Measurements from ENCODE around the gene TECR. TPM values are rescaled to one million over a fixed set of nuclear protein-coding genes. Genes with fewer than 3 reads are reported as not detected.

TECR gene
- total RNA-seq, 1 experiment from 2014 or later: 232 TPM

DNA sequence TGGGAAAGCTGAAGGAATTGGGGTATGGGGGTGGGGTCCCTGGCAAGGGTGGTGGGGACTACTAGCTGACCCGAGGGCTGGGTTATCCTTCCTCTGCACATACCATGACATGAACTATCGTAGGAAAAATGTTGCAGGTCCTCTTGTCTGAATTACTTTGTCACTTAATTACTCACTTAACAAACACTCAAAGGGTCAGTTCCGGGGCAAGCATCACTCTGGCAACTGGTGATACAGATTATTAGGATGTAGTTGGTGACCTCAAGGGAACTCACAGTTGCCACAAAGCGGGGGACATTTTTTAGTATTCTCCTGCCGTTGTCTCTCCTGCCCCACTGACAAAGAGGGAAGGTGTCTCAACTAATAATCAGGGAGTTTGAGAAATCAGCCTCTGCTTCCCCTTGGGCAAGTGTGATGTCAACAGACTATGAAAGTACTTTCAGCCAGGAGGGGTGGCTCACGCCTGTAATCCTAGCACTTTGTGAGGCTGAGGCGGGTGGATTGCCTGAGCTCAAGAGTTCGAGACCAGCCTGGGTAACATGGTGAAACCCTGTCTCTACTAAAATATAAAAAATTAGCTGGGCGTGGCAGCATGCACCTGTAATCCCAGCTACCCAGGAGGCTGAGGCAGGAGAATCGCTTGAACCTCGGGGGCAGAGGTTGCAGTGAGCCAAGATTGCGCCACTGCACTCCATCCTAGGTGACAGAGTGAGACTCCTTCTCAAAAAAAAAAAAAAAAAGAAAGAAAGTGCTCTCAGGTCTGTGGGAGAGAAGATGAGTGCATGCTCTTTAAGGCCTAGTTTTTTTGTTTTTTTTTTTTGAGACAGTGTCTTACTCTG, 21.5 kb upstream of the TECR start:
- H3K4me1 ChIP-seq (ENCODE audit: control insufficient read depth in 1 of 2, insufficient read depth in 2 of 2, low read length in 2 of 2): peaks cover 81 to 87% of the 10 kb centered on the region in 2 experiments
- ChIA-PET POLR2A (interaction anchor here (3.3 to 8.7 kb wide), 2 partner anchors 11 kb away, joined by 15 to 112 read pairs; partner anchors contain the start of genes DNAJB1 and GIPC1), CTCF (interaction anchor here (1.3 kb wide), 1 partner anchor 16 kb away, joined by 3 read pairs; no protein-coding TSS in a partner anchor), RAD21 (ENCODE audit: low non-redundant PET in 1 of 2, low total read pairs in 2 of 2, uncharacterized antibody in 2 of 2, unreplicated experiment in 2 of 2) (no interaction called here)
- ATAC-seq: peak; percentile 19; the same call in 1 of the 2 replicates
- DNase-seq (ENCODE audit: low read depth, low spot score): no peak
- BruUV-seq (replicated peaks): no TSS peak
- intact Hi-C loops (cut with micrococcal nuclease): no loop called here
- no peaks in the 10 kb centered on the region for H3K9me3 ChIP-seq (ENCODE audit: control insufficient read depth in 1 of 2, insufficient read depth in 1 of 2, low read depth in 1 of 2, low read length in 2 of 2)
- peak overlapping the region; percentile 76 for H3K4me2 ChIP-seq (ENCODE audit: low read length)
- no peaks in the 10 kb centered on the region for H3K36me3 ChIP-seq (ENCODE audit: control insufficient read depth in 1 of 2, insufficient read depth in 2 of 2, low read length in 2 of 2)
- peak overlapping the region; percentile 71 for H3K9ac ChIP-seq (ENCODE audit: low read length)
- no peaks in the 10 kb centered on the region for H3K27me3 ChIP-seq (ENCODE audit: insufficient read depth, low read length)
- H3K27ac ChIP-seq (ENCODE audit: low read depth, low read length): peak overlapping the region; percentile 100
- H3K4me3 ChIP-seq (replicated peaks in 1 of 2; ENCODE audit: low read depth in 1 of 2, low read length in 2 of 2): peak overlapping the region in 1 of 2 experiments; percentile 51; a peak in 2 of 4 replicates
- H4K20me1 ChIP-seq (ENCODE audit: insufficient read depth): no peaks in the 10 kb centered on the region
- no peak overlapping the region for H2AFZ ChIP-seq (ENCODE audit: low read depth, low read length, poor library complexity, severe bottlenecking)
- no peaks in the 10 kb centered on the region for H3K79me2 ChIP-seq (ENCODE audit: insufficient read depth, low read length)
- H3K9me2 ChIP-seq (ENCODE audit: insufficient read depth): no peaks in the 10 kb centered on the region
- TF ChIP-seq, protein P1, sequence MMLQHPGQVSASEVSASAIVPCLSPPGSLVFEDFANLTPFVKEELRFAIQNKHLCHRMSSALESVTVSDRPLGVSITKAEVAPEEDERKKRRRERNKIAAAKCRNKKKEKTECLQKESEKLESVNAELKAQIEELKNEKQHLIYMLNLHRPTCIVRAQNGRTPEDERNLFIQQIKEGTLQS (IDR thresholded peaks at IDR 0.05): no peak
- TF ChIP-seq CBX3 (IDR thresholded peaks at IDR 0.05; ENCODE audit: low read depth): no peak
- TF ChIP-seq SIN3A (IDR thresholded peaks at IDR 0.05; ENCODE audit: low read depth): no peak
- no peak for TF ChIP-seq CEBPB (IDR thresholded peaks at IDR 0.05; ENCODE audit: low read depth)
- TF ChIP-seq, protein P2, sequence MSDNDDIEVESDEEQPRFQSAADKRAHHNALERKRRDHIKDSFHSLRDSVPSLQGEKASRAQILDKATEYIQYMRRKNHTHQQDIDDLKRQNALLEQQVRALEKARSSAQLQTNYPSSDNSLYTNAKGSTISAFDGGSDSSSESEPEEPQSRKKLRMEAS (IDR thresholded peaks at IDR 0.05): no peak
- no peak for TF ChIP-seq EZH2phosphoT487 (IDR thresholded peaks at IDR 0.05; ENCODE audit: borderline replicate concordance)
- TF ChIP-seq, protein P3, sequence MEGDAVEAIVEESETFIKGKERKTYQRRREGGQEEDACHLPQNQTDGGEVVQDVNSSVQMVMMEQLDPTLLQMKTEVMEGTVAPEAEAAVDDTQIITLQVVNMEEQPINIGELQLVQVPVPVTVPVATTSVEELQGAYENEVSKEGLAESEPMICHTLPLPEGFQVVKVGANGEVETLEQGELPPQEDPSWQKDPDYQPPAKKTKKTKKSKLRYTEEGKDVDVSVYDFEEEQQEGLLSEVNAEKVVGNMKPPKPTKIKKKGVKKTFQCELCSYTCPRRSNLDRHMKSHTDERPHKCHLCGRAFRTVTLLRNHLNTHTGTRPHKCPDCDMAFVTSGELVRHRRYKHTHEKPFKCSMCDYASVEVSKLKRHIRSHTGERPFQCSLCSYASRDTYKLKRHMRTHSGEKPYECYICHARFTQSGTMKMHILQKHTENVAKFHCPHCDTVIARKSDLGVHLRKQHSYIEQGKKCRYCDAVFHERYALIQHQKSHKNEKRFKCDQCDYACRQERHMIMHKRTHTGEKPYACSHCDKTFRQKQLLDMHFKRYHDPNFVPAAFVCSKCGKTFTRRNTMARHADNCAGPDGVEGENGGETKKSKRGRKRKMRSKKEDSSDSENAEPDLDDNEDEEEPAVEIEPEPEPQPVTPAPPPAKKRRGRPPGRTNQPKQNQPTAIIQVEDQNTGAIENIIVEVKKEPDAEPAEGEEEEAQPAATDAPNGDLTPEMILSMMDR (IDR thresholded peaks at IDR 0.05 in 2 of 3, conservative IDR thresholded peaks at IDR 0.05 in 1 of 3; ENCODE audit: borderline replicate concordance in 1 of 3, insufficient read depth in 1 of 3, low read depth in 2 of 3, low read length in 2 of 3): no peak
- TF ChIP-seq, protein P4, sequence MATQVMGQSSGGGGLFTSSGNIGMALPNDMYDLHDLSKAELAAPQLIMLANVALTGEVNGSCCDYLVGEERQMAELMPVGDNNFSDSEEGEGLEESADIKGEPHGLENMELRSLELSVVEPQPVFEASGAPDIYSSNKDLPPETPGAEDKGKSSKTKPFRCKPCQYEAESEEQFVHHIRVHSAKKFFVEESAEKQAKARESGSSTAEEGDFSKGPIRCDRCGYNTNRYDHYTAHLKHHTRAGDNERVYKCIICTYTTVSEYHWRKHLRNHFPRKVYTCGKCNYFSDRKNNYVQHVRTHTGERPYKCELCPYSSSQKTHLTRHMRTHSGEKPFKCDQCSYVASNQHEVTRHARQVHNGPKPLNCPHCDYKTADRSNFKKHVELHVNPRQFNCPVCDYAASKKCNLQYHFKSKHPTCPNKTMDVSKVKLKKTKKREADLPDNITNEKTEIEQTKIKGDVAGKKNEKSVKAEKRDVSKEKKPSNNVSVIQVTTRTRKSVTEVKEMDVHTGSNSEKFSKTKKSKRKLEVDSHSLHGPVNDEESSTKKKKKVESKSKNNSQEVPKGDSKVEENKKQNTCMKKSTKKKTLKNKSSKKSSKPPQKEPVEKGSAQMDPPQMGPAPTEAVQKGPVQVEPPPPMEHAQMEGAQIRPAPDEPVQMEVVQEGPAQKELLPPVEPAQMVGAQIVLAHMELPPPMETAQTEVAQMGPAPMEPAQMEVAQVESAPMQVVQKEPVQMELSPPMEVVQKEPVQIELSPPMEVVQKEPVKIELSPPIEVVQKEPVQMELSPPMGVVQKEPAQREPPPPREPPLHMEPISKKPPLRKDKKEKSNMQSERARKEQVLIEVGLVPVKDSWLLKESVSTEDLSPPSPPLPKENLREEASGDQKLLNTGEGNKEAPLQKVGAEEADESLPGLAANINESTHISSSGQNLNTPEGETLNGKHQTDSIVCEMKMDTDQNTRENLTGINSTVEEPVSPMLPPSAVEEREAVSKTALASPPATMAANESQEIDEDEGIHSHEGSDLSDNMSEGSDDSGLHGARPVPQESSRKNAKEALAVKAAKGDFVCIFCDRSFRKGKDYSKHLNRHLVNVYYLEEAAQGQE (IDR thresholded peaks at IDR 0.05; ENCODE audit: low read depth): no peak
- peak; percentile 30; the same call in 1 of the 2 replicates for TF ChIP-seq POLR2AphosphoS5 (IDR thresholded peaks at IDR 0.05; ENCODE audit: low read depth, low read length)
- no peak for TF ChIP-seq ZNF274 (IDR thresholded peaks at IDR 0.05; ENCODE audit: low read depth, low read length)
- TF ChIP-seq FOSL1 (IDR thresholded peaks at IDR 0.05; ENCODE audit: low read depth): peak; percentile 38; the same call in 1 of the 2 replicates
- peak; percentile 67 for TF ChIP-seq SP1 (IDR thresholded peaks at IDR 0.05; ENCODE audit: low read depth)
- TF ChIP-seq POLR2A (IDR thresholded peaks at IDR 0.05; ENCODE audit: borderline replicate concordance, extremely low read depth, insufficient read depth, insufficient read length): no peak
- no peak for TF ChIP-seq JUND (IDR thresholded peaks at IDR 0.05)
- no peak for TF ChIP-seq YY1 (IDR thresholded peaks at IDR 0.05; ENCODE audit: extremely low read depth, insufficient replicate concordance, low read depth, low read length)
- no peak for TF ChIP-seq ZFX (IDR thresholded peaks at IDR 0.05)
- TF ChIP-seq, protein P5, sequence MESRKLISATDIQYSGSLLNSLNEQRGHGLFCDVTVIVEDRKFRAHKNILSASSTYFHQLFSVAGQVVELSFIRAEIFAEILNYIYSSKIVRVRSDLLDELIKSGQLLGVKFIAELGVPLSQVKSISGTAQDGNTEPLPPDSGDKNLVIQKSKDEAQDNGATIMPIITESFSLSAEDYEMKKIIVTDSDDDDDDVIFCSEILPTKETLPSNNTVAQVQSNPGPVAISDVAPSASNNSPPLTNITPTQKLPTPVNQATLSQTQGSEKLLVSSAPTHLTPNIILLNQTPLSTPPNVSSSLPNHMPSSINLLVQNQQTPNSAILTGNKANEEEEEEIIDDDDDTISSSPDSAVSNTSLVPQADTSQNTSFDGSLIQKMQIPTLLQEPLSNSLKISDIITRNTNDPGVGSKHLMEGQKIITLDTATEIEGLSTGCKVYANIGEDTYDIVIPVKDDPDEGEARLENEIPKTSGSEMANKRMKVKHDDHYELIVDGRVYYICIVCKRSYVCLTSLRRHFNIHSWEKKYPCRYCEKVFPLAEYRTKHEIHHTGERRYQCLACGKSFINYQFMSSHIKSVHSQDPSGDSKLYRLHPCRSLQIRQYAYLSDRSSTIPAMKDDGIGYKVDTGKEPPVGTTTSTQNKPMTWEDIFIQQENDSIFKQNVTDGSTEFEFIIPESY (IDR thresholded peaks at IDR 0.05; ENCODE audit: extremely low read depth, insufficient replicate concordance, low read length): no peak
- no peak for TF ChIP-seq ELF1 (IDR thresholded peaks at IDR 0.05; ENCODE audit: borderline replicate concordance, low read depth)
